Fibroblast of skin of right quadriceps (primary cell): ENCODE data around the gene ING5.

Experiments used
- DNase-seq: peaks from one replicate; pipeline ENCODE4 v3.0.0-alpha.2; 2013

ING5 gene

DNA sequence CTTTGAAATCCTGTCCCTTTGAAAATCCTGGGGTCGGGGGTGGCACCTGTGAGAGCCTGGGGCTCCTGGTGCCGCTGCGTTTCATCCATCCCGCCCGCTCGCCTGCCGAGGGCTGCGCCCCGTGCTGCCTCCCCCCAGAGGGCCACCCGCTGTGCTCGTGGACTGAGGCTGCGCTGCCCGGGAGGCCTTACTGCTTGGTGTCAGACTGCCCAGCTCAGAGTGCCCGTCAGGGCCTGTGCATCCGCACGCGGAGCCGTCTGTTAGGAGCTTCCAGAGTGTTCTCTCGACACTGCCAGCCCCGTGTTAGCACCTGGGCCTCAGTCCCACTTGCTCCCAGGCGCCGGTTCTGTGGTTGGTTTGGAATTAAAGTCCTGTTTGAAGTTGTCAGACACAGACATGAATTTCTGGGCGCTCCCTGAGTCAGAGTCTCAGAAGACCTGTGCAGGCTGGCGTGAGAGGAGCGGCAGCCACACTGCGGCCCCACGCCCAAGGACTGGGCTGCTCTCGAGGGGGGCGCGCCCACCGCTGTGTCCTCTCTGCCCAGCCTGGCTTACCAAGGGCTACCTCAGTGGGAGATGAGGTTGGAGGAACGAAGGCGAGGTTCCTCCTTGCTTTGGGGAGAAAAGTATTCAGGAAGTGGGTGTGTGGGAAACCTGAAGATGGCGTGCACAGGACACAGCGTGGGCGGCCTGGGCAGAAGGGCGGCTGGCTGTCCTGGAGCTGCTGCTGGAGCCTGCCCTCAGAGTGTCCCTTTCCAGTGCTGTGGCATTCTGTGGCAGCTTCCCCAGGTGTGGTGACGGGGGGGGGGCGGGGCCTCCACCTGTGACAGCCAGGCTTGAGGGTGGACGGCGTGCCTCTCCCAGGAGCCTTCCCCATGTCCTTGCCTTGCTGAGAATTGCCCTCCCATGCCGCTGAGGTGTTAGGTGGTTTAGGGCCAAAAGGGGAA is 29.3 kb upstream of the ING5 start:
- DNase-seq = no peak

DNA sequence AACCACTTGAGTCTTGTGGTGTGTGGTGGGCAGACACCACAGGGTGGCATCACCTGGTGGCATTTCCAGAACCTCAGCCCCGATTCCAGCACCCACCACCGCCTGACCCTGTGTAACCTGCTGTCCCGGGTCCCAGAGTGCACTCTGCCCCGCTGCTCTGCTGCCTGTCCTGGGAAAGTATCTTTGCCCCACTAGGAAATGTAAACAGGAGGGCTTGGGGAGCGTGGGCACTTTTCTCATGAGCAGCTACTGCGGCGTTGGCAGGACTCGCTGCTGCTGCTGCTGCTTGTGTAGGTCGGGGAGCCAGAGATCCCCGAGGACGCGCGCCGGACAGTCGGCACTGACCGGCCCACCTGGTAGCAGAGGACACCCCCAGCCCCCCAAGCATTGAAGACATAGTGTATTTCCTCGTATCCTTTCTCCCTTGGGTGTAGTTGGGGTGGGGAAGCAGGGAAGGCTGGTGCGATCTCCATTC is 28.6 kb upstream of the ING5 start:
- DNase-seq = no peak

DNA sequence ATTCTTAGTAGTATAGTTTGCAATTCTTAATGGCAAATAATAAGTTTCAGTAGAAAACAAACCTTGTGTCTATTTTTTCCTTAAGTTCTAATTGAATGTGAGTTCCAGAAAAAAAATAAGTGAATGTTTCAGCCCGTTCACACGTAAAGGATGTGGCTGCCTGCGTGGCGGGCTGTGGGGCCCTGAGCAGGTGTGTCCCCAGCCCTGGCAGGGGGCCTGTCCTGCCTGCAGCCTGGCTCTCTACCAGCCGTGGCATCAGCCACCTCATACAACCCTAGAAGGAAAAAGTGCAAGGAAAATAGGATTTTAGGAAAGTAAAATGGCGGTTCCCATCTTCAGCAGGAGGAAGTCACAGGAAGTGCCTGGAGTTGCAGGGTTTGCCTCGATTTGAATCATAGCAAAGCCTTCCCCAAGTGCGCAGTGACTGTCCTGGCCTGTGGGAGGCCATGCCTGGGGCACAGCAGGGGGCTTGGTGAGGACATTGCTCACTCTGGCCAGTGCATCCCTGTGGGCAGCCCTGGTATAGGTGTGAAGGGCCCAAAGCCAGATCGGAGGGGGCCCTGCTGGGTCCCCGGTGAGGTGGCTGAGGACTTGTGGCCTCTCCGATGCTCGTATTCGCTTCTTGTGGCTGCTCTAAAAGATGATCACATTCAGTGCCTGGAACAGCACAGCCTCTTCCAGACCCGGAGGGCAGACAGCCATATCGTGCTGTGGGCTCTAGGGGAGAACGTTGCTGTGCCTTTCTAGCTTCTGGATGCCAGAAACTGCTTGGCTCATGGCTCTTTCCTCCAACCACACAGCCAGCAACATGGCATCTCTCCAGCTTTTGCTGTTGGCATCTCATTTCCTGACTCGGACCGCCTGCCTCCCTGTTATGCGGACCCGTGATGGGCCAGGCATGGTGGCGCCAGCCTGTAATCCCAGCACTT is 27.8 kb upstream of the ING5 start:
- DNase-seq = no peak

DNA sequence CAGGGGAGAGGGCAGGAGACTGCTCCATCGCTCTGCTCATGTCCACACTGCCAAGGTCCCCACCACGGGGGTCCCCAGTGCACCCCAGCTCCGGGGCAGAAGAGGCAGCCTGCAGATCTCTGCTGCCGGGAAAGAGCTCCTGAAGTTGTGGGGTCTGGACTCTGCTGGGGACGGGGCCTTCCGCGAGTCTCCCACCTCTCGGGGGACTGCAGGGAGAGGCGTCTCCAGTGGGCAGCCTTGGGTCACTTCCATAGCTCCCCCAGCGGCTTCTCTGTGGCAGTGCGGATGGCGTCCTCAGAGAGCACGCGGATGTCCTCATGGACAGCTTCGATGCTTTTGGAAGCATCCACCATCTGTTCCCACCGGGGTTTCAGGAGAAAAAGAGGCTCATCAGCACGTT is 26.0 kb upstream of the ING5 start:
- no peak for DNase-seq

DNA sequence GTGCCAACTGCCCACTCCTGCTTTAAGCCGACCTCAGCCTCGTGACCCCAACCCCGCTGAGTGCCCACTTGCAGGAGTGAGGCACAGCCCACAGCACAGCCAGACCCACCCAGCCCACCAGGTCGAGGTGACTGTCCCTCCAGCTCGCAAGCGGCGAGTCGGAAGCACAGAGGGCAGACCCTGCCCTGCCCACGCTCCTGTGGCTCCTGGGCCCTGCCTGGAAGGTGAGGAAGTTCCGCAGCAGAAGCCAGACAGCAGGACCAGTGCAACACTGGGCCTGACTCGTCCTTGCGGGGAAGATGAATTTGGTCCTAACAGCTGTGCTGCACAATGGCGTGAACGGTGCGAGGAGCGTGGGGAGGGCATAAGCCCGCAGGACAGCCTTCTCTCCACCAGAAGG is 25.2 kb upstream of the ING5 start:
- DNase-seq = no peak

DNA sequence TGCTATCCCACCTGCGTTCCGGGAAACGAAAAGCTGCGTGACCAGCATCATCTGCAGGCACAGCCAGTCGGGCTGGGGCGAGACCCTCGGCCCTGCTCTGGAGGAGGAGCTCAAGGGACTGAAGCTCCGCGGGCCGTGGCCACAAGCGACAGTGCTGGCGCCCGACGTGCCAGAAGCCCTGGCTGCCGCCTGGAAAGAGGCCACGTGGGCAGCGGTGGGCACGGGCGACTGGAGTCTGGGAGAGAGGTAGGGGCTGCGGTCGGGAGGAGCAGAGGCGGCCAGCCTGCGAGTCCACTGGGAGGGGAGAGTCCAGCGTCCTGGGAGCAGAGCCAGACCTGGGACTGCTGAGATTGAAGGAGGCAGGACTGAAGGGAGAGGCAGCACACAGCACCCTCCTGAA is 24.4 kb upstream of the ING5 start:
- no peak for DNase-seq

DNA sequence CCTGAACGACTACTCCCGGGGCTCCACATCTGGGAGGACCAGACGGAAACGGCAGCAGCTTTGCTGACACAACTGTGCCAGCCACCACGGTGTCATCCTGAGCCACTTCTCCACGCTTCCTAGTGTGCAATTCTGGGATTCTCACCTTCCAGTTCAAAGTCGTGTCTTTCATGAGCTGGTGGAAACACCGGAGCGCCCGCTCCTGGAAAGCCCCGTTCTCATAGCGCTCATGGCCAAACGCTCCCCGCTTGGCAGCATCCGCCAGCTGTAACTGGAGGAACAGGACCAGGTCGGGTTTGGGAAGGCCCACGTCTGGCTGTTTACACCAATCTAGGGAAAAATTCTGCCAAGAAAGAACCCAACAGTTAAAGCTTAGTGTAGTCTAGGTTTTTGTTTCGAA is 23.5 kb upstream of the ING5 start:
- DNase-seq = no peak

DNA sequence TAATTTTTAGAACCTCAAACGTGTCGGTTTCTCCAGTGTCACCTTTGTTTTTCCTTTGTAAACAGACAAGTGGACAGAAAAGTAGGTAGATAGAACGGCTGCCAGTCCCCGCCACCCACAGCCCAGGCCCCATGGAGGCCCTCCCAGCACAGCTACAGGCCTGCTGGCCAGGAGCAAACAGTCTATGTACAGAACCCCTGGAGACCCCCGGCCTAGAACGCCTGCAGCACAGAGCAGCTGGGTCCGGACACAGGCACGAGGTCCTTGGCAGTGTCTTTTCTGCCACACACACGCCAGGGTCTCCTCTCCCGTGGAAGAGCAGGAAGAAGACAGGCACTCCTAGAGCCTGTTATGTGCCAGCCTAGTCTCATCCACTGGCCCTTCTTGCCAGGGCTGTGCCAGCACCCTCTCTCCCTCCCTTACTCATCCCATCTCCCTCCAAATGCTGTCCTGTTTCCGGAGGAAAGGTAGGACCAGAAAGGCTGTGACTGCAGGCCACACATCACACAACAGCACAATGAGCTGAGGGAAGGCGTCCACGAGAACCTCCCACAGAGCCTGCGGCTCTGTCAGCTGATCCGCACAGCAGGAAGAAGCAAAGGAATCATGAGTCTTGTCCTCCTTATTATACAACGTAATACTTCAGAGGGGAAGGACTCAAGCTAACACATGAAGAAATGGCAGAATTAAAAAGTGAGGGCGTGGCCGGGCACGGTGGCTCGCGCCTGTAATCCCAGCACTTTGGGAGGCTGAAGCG is 22.9 kb upstream of the ING5 start:
- DNase-seq = no peak

DNA sequence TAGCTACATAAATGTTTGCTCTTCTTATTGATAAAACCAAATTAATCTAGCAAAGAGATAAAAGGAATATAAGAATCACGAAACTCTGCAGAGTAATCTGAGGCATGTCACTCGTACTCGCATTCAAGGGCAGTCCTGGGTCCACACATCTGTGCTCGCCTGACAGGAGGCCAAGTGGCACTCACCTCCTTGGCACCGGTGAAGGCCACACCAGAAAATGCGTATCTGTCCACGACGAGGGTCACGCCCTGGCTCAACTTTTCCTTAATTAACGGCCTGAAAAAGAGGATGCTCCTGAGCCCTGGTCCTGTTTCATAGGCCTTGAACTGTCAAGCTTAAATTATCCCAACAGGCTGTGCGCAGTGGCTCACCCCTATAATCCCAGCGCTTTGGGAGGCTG is 21.8 kb upstream of the ING5 start:
- no peak for DNase-seq

DNA sequence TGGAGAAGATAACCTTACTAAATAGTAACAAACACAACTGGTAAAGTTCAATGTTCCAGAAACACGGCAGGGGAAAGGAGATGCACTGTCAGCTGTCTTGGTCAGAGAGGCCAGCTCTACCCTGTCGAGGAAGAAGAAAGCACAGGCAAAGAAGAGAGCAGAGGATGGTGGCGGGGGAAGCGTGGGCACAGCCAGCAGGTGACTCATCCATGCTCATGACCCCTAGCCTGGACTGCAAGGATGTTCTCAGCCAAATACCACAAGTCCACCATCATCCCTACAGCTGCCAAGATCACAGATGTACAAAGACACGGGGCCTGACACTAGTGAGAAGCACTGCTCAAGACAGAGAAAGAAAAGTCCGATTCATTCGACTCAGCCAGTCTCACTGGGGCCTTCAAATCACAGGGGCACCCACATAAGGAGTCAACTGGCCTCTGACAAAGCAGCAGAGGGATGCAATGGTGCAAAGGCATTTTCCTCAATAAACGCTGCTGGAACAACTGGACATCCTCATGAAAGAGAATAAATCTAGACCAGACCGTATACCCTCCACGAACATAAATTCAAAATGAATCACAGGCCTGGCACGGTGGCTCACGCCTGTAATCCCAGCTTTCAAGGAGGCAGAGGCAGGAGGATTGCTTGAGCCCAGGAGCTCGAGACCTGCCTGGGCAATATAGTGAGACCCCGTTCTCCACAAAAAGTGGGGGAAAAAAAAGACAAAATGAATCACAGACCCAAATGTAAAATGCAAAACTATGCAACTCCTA is 20.8 kb upstream of the ING5 start:
- DNase-seq = peak; percentile 81

DNA sequence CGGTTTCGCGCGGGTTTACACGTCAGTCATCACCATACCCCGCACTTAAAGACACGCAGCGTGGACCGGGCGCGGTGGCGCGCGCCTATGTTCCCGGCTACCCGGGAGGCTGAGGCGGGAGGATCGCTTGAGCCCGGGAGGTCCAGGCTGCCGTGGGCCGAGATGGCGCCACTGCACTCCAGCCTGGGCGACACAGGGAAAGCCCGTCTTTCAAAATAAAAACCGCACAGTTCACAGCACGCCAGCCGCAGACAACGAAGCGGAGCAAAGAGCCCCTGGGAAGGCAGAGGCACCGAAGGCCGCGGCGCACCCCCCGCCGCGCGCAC is 15.6 kb upstream of the ING5 start:
- DNase-seq = no peak

DNA sequence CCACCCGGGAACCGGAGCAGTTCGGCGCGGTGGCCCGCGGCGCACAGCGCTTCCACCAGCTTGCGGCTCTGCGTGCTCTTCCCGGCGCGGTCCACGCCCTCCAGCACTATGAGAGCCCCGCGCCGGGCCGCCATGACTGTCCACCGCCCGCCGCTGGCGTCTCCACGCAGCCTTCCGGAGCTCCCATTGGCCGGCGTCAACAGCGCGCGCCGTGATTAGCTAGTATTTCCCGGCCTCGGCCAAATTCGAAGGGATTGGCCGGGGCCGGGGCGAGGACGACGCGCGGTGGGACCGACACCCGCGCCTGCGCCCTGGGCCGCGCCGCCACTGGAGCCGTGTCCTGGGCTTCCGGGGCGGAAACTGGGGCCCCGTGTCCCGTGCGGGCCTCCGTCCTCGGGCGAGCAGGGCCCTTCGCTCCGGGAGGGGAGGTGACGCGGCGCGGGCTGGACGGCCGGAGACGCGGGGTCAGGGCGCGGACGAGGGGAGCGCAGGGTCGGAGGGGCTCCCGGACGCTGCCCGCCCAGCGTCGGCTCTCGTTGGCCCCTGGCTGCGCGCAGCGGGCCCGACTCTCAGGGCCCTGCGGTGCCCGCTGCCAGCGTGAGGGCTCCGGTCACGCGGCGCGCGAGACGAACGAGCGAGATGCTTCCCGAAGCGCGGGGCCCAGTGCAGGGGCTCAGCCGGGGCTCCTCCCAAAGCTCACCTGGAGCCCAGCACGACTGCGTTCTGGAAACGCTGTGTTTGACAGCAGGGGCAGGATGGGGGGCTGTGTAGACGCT is 15.0 kb upstream of the ING5 start, which contains the start of gene DTYMK:
Gene DTYMK, minus strand, starts transcription at position 166 of the 776 bp plus-strand sequence. Its CDS starts 32 bp downstream, at position 134.
- peak; percentile 97 for DNase-seq

DNA sequence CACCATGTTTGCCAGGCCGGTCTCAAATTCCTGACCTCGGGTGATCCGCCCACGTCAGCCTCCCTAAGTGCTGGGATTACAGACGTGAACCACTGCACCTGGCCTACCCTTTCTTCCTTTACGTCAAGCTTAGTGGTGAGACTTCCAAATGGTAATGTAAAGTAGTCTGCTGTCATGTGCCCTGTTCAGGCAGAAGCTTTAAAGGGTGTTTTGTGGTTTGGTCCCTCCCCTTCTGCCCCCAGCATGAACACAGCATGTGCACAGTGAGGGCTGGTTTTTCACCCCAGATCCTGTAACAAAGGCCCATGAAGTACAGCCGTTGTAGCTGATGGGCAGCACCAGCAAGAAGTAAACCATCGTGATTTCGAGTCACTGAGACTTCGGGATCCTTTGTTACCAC is 12.5 kb upstream of the ING5 start:
- no peak for DNase-seq

DNA sequence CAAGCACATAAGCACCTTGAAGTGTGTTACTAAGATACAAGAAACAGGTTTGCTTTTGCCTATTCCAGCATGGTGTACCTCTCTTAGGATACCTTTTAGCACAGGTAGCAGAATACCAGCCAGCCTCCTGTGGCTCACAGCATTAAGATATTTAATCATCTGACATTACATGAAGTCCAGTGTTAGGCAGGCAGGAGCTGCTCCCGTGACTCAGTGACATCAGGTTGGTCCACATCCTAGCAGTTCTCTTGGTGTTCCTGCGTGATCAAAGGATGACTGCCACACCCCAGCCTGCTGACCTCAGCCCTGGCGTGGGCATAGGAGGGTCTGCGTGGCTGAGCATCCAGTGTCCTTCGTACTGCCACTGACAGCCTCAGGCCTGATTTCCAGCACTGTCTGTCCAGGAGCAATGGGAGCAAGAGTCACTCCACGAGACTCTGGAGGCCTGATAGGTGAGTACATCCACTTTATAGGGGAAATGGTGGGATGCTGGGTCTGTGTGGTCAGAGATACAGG is 11.6 kb upstream of the ING5 start:
- DNase-seq = no peak

DNA sequence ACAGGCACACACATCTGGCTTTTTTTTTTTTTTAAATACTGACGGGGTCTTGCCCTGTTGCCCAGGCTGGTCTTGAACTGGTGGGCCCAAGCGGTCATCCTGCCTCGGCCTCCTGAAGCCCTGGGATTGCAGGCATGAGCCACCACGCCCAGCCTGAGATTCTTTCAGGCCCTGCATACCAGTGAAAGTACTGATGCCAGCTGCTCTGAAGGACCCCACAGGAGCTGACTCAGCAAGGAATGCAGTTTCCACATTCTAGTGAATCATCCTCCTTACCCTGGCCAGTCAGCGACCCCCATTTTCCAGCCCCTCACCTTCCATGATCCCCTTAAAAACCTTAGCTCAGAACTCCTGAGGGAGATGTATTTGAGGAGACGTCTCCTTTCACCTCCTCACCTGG is 9.4 kb upstream of the ING5 start:
- DNase-seq = peak; percentile 81

DNA sequence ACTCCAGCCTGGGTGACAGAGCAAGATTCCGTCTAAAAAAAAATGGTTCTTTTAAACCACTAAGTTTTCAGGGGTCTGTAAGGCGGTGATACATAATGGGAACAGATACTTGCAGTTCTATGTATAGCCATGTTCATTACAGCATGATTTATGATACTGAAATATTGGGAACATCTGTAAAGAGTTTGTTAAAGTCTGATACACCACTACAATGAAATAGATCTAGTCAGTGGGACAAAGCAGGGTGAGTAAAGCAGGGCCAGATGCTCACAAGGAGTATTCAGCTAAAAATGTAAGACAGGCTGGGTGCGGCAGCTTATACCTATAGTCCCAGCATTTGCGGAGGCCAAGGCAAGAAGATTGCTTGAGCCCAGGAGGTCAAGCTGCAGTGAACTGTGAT is 6.2 kb upstream of the ING5 start:
- DNase-seq = peak; percentile 64

DNA sequence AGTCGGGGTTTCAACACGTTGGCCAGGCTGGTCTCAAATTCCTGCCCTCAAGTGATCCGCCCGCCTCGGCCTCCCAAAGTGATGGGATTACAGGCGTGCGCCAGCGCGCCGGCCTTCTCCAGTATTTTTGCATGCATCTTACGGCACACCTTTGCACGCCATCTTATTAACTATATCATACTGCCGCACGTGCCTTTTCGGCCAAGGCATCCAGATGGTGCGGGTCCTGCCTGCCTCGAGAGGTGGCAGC is 765 bp upstream of the ING5 start:
- no peak for DNase-seq

DNA sequence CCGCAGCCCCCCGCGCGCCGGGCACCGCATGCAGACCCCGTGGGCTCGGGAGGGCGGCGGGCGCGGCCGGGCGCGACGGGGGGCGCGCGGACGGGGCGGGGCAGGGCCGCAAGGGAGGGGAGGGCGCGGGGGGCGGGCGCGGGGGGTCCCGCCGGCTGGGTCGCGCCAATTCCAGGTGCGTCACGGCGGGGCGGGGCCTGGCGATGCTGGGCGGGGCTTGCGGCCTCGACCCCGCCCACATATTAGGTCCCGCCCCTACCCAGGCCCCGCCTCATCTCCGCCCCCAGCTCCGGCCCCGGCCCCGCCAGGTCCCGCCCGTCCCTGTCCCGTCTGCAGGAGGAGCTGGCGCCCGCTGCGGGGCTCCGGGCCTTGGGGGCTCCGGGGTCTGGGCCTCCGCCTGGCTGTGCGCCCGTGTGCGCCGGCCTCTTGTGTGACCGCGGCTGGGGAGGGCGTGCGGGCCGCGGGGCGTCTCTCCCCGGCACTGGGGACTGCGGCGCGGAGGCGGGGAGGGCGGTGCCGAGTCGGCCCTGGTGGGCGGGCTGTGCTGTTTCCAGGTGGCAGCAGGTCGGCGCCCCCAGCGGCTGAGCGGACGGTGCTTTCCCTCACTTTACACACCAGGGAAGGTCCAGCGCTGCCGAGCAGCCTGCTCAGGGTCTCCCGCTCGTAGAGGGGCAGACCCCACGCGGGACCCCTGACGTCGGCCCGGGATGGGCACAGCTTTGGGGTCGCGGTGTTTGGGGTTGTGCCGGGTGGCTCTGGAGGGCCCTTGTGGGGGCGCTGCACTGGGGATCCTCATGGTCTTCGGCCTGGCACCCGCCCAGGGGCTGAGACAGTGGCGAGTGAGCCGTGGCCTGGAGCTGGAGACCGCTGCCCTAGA is 554 bp downstream of the ING5 start:
- peak; percentile 80 for DNase-seq

DNA sequence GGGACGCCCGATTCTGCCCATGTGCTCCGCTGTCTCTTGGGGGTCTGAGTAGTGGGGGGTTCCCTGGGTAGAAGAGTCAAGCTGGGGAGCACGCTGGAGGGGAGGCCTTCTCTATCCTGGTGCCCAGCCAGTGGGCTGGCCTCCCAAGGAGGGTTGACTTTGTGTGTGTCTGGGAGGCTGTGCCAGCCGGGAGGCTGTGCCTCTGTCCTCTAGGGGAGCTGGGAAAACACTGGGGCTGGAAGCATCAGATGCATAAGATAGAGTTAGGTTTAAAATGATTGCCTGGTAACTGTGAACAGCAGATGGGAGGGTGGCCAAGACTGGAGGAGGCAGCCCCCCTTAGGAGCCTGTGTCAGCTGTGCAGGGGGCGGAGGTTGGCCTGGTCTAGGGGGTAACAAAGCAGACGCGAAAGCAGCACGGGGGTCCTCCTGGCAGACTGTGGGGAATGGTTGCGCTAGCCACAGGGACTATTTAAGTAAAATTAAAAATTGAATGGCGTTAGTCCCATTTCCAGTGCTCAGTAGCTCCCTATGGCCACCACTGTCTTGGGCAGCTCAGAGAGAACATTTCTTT is 1.3 kb downstream of the ING5 start:
- DNase-seq = peak; percentile 10

DNA sequence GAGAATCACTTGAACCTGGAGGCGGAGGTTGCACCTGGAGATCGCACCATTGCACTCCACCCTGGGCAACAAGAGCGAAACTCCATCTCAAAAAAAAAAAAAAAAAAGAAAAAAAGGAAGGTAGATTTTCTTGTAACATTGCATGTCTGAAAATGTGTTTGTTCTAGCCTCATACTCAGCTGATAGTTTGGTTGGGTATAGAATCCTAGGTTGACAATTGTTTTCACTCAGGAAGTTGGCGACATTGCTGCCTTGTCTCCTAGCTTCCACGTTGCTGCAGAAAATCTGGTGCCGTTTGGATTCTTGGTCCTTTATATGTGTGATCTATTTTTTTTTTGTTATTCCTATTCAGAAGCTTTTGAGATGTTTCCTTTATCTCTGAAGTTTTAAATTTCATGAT is 4.7 kb downstream of the ING5 start:
- no peak for DNase-seq
